GM21515 (cell line): ENCODE measurements around the gene EFCAB5.
"Not testable (repeated sequence)": the region's sequence is repeated elsewhere in the genome, so short reads cannot be mapped to it uniquely, and the experiment has no call there.

Source experiments
- ATAC-seq: cut with Tn5 transposase; IDR thresholded peaks from one replicate; pipeline ENCODE4 v1.9.1; 2021; ENCODE audit not compliant: unreplicated experiment

Gene EFCAB5

DNA sequence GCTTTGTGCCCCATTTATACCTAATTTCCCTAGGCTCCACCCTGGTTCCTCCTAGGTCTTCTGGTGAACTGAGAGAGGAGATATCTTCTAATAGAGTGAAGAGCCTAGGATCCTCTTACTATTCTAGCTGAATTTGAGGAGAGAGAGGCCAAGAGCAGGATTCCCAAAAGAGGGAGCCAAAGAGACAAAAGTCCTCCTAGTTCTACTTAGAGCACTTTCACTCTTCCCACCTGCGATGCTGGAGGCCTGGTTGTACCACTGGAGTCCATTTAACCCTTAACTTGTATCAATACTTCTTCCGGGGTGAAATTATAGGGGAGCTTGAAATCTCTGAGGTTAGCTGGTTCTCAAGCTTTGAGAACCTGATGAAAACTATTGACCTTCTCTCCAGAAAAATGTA lies 8.1 kb upstream of the EFCAB5 start:
- no peak for ATAC-seq

DNA sequence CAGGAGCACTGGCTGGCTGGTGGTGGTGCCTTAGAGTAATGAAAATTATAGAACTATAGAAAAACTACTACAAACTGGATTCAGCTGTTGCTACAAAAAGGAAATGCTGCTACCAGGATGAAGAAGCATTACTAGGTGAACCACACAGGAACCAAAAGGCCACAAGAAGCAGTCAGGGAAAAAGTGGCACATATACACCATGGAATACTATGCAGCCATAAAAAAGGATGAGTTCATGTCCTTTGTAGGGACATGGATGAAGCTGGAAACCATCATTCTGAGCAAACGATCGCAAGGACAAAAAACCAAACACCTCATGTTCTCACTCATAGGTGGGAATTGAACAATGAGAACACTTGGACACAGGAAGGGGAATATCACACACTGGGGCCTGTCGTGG lies 5.5 kb upstream of the EFCAB5 start:
- ATAC-seq = not testable (repeated sequence)

DNA sequence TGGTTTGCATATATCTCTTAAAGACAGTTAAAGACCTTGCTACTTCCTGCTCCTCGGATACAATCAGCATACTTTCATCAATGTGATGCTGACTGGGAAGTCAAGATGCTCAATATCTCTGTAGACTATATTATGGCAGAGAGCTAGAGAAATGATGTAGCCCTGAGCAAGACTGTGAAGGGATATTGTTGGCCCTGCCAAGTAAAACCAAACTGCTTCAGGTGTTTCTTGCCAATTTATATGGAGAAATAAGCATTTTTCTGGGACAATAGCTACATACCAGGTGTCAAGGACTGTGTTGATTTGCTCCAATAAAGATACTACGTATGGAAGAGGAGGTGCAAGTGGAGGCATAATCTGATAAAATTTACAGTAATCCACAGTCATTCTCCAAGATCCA lies 4.7 kb upstream of the EFCAB5 start:
- no peak for ATAC-seq

DNA sequence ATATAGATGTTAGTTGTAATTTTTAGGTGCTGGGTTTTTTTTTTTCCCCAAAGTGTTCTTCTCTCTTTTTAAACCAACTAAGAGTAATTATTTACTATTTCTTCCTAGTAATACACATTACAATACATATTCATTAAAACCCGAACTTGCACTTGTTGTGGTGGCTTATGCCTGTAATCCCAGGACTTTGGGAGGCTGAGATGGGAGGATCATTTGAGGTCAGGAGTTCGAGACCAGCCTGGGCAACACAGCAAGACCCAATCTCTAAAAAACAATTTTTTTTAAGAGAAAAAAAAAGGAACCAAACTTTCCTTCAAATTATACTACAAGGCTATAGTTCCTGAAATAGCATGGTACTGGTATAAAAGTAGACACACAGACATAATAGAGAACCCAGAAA lies 3.8 kb downstream of the EFCAB5 start:
- no peak for ATAC-seq

DNA sequence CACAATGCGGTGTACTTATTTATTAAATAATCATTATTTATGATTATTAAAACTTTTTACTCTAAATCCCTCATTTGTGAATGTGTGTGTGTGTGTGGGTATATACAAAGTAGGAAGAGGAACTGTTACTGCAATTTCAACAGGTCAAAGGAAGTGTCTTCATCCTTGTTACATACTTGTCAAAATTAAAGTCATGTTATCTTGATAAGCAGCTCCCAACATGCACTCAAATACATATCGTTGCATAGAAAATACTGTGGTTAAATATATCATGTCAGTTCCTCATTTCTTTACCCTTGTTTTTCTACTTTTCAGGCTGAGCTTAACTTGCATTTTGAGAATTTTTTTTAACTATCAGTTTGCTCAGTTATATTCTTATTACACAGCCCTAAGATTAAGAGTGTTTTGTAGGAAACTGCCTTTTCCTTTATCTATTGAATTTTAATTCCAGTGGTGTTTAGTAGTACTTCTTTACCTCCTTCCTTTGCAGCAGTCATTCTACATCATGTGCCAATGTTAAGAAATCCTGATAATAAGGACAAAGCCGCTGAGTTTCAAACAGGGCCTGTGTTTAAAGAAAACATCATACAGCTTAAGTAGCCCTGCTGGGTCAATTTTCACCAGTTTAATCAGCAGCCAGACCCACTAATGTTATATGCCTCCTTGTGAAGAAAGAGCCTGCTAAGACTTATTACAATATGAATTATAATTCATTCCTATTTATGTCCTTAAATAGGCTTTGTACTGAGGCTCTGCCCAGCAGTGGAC lies 7.2 kb downstream of the EFCAB5 start:
- no peak for ATAC-seq

DNA sequence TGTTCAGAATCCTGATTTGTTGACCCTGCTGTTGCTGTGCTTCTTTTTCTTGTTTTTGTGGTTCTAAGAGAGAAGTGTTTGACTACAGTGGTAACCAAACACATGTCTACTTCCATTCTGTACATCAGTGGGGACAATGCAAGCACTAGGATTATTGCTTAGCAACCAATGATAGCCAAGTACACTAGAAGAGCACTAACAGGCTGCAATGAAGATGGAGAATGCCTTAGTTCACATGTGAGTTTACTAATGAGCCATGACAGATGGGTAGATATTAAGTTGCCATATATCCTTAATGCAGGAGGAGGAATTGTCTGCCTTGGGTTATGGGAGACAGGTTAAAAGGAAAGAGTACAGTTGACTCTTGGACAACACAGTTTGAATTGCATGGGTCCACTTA lies 8.3 kb downstream of the EFCAB5 start:
- no peak for ATAC-seq

DNA sequence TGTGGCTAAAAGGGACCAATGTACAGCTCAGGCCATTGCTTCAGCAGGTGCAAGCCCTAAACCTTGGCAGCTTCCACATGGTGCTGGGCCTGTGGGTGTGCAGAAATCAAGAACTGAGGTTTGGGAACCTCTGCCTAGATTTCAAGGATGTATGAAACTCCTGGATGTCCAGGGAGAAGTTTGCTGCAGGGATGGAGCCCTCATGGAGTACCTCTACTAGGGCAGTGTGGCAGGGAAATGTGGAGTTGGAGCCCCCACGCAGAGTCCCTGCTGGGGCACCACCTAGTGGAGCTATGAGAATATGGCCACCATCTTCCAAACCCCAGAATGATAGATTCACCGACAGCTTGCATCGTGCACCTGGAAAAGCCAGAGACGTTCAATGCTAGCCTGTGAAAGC lies 13.0 kb downstream of the EFCAB5 start:
- no peak for ATAC-seq

DNA sequence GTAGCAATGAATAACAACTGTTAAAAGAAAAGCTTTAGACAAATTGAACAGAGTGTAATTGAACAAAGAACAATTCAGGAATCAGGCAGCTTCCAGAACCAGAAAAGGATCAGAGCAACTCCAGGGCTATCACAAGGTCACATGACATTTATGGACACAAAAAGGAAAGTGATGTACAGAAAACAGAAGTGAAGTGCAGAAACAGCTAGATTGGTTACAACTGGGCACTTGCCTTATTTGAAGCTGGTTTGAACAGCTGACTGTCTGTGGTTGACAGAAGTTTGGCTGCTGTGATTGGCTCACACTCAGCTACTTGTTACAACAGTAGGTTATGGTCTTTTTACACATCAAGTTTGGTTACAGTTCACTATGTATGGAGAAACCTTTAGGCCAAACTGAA lies 14.8 kb downstream of the EFCAB5 start:
- ATAC-seq = no peak

DNA sequence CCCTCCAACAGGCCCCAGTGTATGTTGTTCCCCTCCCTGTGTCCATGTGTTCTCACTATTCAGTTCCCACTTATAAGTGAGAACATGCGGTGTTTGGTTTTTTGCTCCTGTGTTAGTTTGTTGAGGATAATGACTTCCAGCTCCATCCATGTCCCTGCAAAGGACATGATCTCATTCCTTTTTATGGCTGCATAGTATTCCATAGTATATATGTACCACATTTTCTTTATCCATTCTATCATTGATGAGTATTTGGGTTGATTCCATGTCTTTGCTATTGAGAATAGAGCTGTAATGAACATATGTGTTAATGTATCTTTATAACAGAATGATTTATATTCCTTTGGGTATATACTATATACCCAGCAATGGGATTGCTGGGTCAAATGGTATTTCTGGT lies 16.1 kb downstream of the EFCAB5 start:
- not testable (repeated sequence) for ATAC-seq

DNA sequence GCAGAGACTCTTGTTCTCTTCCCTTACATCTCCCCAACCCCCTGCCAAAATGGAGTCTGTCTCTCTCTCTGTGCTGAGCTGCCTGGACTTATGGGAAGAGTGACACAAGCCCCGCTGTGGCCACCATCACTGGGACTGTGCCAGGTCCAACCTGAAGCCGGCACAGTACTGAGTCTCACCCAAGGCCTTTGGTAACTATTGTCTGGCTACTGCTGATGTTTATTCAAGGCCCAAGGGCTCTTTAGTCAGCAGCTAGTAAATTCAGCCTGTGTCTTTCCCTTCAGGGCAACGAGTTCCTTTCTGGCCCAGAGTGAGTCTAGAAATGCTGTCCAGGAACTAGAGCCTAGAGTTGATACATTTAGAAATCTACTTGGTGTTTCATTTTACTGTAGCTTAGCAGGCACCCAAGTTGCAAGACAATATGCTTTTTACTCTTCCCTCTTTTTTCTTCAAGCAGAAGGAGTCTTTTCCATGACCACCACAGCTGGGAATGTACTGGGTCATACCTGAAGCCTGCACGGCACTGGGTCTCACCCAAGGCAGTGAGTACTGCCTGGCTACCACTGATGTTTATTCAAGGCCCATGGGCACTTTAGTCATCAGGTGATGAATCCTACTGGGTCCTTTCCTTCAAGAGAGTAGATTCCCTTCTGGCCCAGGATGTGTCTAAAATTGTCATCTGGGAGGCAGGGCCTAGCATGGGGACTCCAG lies 17.7 kb downstream of the EFCAB5 start:
- no peak for ATAC-seq

DNA sequence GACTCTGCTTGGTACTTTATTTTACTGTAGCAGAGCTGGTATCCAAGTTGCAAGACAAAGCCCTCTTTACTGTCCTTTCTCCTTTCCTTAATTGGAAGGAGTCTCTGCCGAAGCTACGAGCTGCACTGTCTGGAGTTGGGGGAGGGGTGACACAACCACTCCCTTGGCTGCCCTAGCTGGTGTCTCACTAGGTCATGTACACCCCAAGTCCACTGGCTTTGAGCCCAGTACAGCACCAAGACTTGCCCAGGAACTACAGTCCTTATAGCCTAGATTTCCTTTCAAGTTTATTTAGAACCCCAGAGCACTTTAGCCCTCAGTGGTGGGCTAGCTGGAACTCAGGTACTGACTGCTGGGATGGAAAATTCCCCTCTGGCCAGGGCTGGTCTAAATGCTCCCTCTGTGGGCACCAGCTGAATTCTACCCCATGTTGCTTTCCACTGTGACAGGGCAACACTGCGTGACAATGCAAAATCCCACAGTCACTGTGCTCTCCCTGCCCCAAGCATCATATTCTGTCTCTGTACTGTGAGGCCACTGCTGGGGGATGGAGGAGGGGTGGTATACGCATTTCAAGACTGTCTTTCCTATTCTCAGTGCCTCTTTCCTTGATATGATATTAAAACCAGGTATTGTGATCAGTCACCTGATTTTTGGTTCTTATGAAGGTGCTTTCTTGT lies 18.4 kb downstream of the EFCAB5 start:
- ATAC-seq = no peak

DNA sequence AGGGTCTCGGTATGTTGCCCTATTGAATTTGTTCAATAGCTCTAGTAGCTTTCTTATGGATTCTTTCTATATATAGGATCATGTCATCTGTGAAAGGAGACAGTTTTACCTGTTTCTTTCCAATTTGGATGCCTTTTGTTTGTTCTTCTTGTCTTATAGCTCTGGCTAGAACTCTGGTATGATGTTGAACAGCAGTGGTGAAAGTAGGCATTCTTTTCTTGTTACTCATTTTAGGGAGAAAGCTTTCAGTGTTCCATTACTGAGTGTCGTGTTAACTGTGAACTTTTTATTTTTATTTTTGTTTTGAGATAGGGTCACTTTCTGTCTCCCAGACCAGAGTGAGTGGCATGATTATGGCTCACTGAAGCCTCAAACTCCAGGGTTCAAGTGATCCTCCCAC lies 21.2 kb downstream of the EFCAB5 start:
- no peak for ATAC-seq

DNA sequence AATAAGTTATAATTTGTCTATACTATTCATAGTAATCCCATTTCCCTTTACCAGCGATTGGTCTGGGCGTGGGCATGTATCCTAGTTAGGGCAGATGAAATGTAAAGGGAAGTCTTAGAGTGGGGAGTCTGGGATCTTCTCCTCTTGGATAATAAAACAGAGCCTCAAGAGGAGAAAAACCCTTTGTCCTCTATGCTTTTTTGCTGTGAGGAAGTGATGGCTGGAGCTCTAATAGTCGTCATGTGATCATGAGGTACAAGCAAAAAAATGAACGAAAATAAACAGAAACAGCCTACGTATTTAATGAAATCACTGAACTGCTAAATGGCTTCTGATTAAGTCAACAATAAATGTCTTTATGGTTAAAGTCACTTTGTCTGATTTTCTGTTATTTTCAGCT lies 26.8 kb downstream of the EFCAB5 start:
- ATAC-seq = no peak

DNA sequence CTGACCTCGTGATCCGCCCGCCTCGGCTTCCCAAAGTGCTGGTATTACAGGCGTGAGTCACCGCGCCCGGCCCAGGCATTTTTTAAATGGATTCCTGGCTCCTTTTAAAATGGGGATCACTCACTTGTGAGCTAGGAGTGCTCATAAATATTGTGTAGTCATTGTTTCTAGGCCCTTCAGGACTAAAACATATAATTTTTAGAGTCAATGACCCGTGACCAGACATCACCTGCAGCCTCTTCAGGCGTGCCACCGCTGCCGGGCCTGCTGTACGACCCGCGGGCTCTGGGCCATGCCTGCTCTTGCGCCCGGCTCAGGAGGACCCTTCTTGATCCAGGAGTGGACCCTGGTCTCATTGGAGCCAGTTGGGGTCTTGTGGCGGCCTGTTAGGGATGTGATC lies 30.8 kb downstream of the EFCAB5 start:
- ATAC-seq = no peak

DNA sequence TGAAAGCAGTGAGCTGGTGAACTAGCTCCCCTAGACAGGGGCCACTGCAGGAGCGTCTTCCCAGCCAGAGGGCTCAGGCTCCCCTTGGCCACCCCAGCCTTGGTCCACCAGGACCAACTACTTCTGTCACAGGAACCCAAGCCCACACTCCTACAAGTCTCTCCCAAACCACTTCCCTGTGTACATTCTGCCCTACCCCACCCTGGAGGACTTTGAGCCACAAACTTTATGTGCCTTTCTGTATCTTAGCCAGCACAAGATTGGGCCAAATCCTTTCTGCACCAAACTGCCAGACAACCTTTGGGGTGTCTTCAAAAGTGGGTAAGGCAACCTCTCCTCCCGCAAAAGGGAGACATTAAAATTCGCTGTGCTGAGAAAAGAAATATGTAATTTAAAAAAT lies 31.6 kb downstream of the EFCAB5 start:
- ATAC-seq = no peak

DNA sequence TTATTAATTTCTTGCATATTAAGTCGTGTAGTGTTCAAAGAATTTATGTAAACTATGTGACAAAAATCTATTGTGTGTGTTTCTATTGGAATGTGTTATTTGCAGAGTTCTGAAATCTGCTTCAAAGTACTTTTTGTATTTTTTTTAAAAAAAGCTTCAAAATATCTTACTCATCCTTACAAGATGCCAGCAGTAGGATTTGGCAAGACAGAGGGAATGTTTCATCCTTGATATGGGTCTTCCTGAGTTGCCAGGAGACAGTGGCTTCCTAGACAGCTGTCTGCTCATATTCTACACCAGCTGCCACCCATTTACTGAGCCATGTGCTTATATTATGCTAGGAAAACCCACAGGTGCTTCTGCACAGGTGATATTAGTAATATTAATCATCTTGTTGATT lies 36.4 kb downstream of the EFCAB5 start:
- no peak for ATAC-seq

DNA sequence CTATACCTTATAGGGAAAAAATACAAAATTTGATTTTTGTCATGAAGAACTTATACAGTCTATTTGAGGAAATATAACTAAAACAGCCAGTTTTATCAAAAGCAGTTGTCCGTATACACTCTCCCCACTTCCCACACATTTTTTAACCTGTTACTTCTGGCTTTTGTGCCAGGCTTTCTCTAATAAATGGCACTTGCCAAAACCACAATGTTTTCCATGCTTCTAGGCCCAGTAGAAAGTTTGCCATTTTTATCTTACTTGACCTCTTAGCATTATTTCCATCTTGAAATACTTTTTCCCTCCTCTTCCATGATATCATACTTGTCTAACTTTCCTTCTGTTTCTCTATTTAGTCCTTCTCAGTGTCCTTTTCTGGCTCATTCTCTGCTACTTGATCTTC lies 38.8 kb downstream of the EFCAB5 start:
- no peak for ATAC-seq

DNA sequence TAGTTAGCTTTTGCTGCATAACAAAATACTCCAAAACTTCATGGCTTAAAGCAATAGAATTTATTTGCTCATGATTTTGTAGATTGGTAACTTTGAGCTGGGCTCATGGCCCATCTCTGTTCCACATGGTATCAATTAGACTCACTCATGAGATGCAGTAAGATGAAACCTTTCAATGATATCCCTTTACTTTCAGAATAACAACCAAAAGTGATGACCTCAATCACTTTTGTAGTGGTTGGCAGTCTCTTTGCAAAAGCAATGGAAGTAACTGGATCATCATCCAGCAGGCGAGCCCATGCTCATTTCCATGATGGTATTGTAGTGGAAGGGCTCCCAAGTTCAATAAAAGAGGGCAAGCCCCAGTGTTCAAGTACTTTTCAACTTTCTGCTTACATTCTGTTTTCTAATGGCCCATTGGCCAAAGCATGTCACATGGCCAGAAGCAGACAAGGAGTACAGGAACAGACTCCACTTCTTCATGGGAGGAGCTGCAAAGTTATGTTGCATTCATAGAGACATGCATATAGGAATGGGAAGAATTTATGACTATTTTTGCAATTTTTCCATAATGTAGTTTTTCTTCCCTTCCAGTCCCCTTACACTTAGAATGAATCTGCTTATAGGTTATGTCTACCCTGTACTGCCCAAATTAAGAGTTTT lies 41.7 kb downstream of the EFCAB5 start:
- ATAC-seq = no peak

DNA sequence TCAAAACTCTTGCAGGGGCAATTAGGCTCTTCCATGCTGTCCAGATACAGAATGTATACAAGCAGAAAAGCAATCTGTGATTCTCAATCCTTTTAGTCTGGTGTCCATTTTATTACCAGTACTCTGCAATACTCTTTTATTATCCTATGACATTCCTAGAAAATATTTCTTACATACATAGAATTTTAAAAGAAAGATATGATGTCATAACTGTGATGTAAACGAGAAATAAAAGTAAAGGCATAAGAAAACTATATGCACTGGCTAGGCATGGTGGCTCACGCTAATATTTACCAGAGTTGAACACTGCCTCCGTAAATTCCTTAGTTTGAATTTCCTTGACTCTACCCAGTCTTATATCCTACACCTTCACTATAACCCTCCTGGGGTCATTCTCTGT lies 55.0 kb downstream of the EFCAB5 start:
- ATAC-seq = no peak

DNA sequence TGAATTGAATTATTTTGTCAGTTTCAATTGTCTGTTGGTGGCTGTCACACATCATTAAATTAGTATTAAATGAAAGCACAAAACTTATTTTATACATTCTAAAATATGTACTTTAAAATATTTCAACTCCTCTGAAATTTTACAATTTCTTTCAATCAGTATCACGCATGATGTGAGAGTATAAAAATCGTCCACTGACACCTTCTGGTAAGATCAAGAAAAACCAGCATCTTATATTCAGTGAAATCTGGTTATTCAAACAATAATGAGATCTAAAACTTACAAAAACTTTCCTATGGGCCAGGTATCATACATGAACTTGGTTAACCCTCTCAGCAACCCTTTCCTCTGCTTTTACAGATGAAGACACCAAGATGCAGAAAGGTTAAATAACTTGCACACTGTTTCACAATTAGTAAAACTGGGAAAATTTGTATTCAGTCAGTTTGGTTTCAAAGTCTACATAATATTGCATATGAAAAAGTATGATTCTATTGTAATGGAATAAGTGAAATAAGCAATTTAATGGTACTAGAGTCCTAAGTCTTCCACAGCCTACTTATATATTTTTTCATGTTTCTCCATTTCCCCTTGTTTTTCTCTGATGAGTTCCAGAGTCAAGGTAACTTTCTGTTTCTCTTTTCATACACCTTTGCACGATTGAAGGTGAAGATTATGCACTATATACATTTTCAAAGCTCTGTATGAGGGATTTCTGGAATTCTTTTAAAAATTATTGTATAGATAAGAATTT lies 58.7 kb downstream of the EFCAB5 start:
- ATAC-seq = no peak

DNA sequence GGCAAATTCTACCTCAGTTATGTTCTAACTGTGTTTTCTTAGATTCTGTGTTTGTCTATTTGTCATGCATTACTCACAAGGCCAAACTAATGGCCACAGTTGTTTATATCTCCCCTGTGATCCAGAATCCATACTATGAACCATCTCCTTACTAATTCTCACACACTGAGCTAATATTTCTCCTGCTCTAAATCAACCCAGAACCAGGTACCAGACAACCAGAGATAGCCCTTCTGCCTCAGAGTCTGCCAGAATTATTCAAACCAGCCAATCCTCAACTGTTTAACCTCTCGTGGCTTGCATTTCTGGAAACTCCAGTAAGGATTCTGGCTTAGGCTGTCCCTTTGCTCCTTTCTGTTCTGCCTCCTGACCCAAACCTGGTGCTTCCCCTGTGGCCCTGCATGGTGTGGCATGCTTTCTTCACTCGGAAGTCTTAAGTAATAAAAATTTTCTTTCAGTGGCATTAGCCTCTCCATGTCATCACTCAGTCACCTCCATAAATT lies 59.4 kb downstream of the EFCAB5 start:
- ATAC-seq = no peak
